PC-3 (cell line): ENCODE measurements around the gene TMEM106C.

Experiments
- EZH2 ChIP-seq: fragments of 300-600 bp; sonication (generic); IDR thresholded peaks from one replicate; pipeline ENCODE4 v1.6.1; 2017; ENCODE audit warnings: antibody characterized with exemption, mild to moderate bottlenecking, low read length; ENCODE audit not compliant: unreplicated experiment
- EZH2phosphoT487 ChIP-seq: fragments of 300-600 bp; sonication (generic); IDR thresholded peaks from 2 replicates; pipeline ENCODE4 v1.6.1; 2018; ENCODE audit warnings: mild to moderate bottlenecking, antibody characterized with exemption, low read length, borderline replicate concordance
- TF ChIP-seq, protein P1 (sequence below): fragments of 300-600 bp; sonication (generic); conservative IDR thresholded peaks from 2 replicates; pipeline ENCODE4 v1.5.1; 2017; ENCODE audit warnings: antibody characterized with exemption, low read depth, mild to moderate bottlenecking, low read length

DNA sequence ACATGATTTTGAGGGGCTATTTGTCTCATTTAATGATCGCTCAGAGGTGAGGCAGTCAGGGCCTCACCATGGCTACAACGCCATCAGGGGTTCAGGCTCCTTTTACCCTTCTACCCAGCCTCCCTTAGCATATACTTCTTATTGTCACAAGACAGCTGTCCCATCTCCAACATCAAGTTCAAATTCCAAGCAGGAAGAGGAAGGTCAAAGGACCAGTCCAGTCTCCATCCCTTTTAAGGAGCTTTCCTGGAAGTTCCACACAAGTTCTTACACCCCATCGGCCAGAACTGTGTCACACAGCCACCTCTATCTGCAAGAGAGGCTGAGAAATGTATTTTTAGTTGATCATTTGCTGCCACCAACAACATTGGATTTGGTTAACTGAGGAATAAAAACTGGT is 8.3 kb upstream of the TMEM106C start:
- TF ChIP-seq, protein P1, sequence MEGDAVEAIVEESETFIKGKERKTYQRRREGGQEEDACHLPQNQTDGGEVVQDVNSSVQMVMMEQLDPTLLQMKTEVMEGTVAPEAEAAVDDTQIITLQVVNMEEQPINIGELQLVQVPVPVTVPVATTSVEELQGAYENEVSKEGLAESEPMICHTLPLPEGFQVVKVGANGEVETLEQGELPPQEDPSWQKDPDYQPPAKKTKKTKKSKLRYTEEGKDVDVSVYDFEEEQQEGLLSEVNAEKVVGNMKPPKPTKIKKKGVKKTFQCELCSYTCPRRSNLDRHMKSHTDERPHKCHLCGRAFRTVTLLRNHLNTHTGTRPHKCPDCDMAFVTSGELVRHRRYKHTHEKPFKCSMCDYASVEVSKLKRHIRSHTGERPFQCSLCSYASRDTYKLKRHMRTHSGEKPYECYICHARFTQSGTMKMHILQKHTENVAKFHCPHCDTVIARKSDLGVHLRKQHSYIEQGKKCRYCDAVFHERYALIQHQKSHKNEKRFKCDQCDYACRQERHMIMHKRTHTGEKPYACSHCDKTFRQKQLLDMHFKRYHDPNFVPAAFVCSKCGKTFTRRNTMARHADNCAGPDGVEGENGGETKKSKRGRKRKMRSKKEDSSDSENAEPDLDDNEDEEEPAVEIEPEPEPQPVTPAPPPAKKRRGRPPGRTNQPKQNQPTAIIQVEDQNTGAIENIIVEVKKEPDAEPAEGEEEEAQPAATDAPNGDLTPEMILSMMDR = no peak
- TF ChIP-seq EZH2 (no peak), EZH2phosphoT487 (no peak)
